Stimulated activated naive CD8-positive, alpha-beta T cell treated with anti-CD3 and anti-CD28 coated beads, Interleukin-15, amount 100 ng/mL, for 72 hours (primary cell): ENCODE measurements around the gene CLEC10A.
A peak's percentile ranks its signal among the peaks of the same experiment; 100 is the strongest.

ENCODE experiments used
- ATAC-seq: fragments of 150-1000 bp; cut with Tn5 transposase; 2 replicates; pipeline ENCODE4 v1.10.0; 2021; ENCODE audit warnings: mild to moderate bottlenecking, moderate library complexity
- DNase-seq, 2 donors: peaks; one replicate each; pipeline ENCODE4 v3.0.0; 2021 to 2022
- H3K27ac Mint-ChIP-seq, 2 donors: one replicate each; pipeline ENCODE4 v1.8.0; 2022; ENCODE audit warnings: mild to moderate bottlenecking in 2 of 2, mixed read lengths in 2 of 2, moderate library complexity in 2 of 2
- H3K27me3 Mint-ChIP-seq: one replicate; pipeline ENCODE4 v1.8.0; 2022; ENCODE audit warnings: mixed read lengths
- H3K4me1 Mint-ChIP-seq: one replicate; pipeline ENCODE4 v1.8.0; 2022; ENCODE audit warnings: mild to moderate bottlenecking, mixed read lengths
- H3K4me3 Mint-ChIP-seq, 2 donors: one replicate each; pipeline ENCODE4 v1.8.0; 2022; ENCODE audit warnings: mild to moderate bottlenecking in 2 of 2, mixed read lengths in 2 of 2, moderate library complexity in 1 of 2
- H3K9me3 Mint-ChIP-seq, 2 donors: one replicate each; pipeline ENCODE4 v1.8.0; 2022; ENCODE audit warnings: mixed read lengths in 2 of 2

Gene CLEC10A

DNA sequence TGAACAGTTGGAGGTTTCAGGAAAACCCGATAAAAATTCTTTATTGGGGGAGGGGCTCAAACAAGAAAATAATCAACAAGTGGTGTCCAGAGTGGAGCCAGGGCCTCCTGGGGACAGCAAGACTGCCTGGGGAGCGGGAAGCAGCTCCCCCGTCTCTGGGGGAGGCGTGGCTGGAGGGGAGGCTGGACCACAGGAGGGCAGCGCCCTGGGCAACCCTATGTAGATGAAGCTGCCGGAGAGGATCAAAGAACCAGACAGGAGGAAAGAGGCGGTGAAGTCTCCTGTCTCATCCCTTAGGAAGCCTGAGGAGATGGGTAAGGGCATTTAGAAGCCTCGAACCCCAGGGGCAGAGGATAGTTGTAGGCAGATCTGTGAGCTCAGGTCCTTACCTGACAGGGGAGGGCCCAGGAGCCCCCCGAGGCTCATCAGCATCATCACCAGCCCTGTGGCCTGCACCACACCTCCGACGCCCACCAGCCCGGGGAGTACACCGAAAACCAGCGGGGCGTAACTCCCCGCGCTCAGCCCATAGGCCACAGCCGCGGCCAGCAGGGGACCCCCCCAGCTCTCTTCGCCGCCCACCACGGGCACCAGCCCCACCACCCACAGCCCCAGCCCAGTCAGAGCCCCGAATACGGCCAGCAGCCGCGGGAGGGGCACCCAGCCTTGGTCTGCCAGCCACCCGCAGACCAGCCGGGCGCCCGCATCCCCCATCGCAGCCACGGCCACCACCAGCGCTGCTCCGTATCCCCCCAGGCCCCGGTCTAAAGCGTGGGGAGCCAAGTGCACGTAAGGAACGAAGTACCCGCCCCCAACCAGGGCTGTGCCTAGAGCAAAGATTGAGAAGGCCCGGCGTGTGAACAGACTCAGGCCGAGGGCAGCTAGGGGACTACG, 38.2 kb downstream of the CLEC10A start:
- no peaks in the 10 kb centered on the region for H3K27me3 Mint-ChIP-seq
- ATAC-seq (peak; percentile 33), DNase-seq (no peak)
- peak overlapping the region; percentile 94 to 96 for H3K27ac Mint-ChIP-seq
- H3K4me1 Mint-ChIP-seq = peaks cover 69% of the 10 kb centered on the region
- H3K4me3 Mint-ChIP-seq = peak overlapping the region; percentile 90 to 93
- H3K9me3 Mint-ChIP-seq = no peaks in the 10 kb centered on the region

DNA sequence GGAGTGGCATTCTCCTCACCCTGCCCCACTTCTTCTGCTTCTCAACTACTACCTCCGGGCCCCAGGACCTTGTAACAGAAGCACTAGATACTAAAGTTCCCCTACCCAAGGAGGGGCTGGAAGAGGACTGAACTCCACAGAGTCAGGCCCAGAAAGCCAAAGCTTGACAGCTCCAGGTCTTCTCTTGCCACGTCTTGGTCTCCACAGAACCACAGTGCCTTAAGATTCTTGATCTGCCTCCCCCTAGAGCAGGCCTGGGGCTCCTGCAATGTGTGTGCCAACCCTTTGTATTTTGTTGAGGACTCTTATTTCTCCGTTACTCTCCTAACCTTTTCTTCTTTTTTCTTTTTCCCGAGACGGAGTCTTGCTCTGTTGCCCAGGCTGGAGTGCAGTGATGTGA, 40.2 kb downstream of the CLEC10A start:
- no peaks in the 10 kb centered on the region for H3K27me3 Mint-ChIP-seq
- ATAC-seq = no peak
- no peak overlapping the region for H3K27ac Mint-ChIP-seq
- H3K4me1 Mint-ChIP-seq = peaks cover 66% of the 10 kb centered on the region
- no peak overlapping the region for H3K4me3 Mint-ChIP-seq
- H3K9me3 Mint-ChIP-seq = no peaks in the 10 kb centered on the region
- DNase-seq = no peak

DNA sequence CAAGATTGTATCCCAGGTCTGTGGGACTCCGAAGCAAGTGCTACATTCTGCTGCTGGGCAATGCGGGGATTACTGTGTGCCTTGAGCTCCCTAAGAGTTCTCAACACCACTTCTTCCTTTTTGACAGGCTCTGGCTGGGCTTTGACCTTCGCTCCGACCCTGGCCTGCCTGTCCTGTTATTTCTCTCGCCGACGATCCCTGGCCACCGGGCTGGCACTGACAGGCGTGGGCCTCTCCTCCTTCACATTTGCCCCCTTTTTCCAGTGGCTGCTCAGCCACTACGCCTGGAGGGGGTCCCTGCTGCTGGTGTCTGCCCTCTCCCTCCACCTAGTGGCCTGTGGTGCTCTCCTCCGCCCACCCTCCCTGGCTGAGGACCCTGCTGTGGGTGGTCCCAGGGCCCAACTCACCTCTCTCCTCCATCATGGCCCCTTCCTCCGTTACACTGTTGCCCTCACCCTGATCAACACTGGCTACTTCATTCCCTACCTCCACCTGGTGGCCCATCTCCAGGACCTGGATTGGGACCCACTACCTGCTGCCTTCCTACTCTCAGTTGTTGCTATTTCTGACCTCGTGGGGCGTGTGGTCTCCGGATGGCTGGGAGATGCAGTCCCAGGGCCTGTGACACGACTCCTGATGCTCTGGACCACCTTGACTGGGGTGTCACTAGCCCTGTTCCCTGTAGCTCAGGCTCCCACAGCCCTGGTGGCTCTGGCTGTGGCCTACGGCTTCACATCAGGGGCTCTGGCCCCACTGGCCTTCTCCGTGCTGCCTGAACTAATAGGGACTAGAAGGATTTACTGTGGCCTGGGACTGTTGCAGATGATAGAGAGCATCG, 41.8 kb downstream of the CLEC10A start:
- Mint-ChIP-seq H3K9me3 (no peaks in the 10 kb centered on the region), H3K27me3 (no peaks in the 10 kb centered on the region), H3K27ac (no peak overlapping the region), H3K4me1 (peaks cover 74% of the 10 kb centered on the region), H3K4me3 (peak overlapping the region in 1 of 2 donors; percentile 44)
- ATAC-seq = no peak
- DNase-seq = no peak

DNA sequence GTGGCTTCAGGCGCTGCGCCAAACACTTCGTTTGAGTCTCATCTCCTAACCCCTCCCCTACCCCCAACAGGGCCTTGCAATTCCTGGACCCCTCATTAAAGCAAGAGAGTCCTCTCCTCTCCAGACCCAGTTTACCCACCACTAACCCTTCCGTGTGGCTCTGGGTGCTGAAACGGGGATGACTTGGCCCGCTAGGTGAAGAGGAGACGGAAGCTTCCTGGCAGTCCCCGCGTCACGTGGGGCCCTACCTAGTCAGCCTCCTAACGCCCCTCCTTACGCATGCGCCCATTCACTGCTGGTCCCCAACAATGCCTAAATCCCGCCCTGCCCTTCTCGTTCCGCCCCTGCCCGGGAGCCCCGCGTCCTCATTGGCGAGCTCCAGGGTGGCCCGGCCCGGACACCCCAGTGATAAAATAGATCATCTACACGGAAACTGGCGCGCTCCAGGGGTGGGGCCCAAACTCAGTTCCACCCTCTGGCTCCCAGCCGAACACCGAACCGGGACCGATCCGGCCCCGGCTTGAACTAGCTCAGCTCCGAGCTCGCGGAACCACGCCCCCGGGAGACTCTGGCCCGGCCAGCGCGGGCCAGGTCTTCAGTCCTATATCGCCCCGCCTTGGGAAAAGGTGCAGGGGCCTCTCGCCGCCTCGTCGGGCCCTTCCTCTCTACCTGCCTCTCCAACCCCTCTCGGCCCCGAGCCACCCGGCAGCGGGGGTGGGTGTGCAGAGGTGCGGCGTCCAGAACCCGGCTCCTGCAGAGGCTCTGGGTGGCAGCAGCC, 44.3 kb downstream of the CLEC10A start, which contains the start of gene SLC16A13:
TSS of gene SLC16A13 (plus strand) at position 425 of the 778 bp plus-strand sequence. CDS start 368 bp downstream, outside the sequence.
- peak; percentile 96 to 98 for DNase-seq
- H3K4me3 Mint-ChIP-seq = peak within 1 kb of the TSS; percentile 89 to 92
- no peaks in the 10 kb centered on the region for H3K9me3 Mint-ChIP-seq
- H3K27me3 Mint-ChIP-seq = no peaks in the 10 kb centered on the region
- H3K27ac Mint-ChIP-seq = peak within 1 kb of the TSS; percentile 98
- H3K4me1 Mint-ChIP-seq = peaks cover 73% of the 10 kb centered on the region
- ATAC-seq = peak; percentile 94

DNA sequence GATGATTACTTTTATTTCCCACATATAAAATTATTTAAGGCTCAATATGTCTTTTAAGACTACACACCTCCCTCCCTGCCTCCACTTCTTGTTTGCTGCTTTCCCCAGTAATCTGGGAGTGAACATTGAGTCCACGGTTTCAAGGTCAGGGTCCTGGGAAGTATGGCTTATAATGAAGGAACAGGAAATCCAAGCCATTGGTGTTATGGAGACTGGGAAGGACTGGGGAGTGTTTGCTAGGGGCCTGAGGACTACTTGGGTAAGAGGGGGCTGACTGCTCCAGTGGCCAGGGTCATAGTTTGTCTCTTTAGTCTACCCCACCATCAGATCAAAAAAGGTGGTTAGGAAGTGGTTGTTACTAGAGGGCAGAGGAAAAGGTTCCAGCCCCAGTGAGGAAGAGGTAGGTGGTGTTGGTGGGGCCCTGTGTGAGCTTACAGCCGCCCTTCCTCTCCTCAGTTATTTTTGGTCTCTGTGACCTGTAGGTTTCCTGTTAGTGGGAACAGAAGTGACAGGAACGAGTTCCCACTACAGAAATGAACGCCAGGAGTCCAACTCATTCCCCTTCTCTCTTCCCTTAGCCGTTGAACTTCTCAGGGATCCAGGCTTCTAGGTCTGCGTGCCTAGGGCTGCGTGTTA, 45.0 kb downstream of the CLEC10A start:
- peaks cover 80% of the 10 kb centered on the region for H3K4me1 Mint-ChIP-seq
- H3K9me3 Mint-ChIP-seq = no peaks in the 10 kb centered on the region
- H3K4me3 Mint-ChIP-seq = peak overlapping the region; percentile 89 to 92
- ATAC-seq (peak; percentile 70), DNase-seq (peak; percentile 54 to 66)
- peak overlapping the region; percentile 98 for H3K27ac Mint-ChIP-seq
- no peaks in the 10 kb centered on the region for H3K27me3 Mint-ChIP-seq

DNA sequence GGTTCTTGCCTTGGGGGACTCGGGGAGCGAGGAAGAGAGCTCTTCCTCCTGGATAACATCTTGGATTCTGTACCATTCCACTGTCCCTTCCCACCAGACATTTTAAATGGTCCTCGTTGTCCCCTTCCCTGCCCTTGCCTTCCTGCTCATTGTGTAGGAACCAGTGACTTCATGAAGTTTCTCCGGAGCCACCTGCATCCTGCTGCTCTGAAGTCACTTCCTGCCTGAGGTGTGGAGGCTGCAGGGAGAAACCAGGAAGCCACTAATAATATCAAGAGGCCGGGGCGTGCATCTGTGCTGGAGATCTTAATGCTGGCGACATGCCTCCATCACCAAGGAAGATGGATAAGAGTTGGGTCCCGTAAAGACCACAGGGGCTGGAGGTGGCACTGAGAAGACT, 50.4 kb downstream of the CLEC10A start:
- Mint-ChIP-seq H3K4me1 (peaks cover 58% of the 10 kb centered on the region), H3K9me3 (peaks cover 0 to 10% of the 10 kb centered on the region in 2 donors), H3K4me3 (peak overlapping the region; percentile 72 to 83), H3K27me3 (no peaks in the 10 kb centered on the region), H3K27ac (peak overlapping the region; percentile 54 to 75)
- DNase-seq (peak in 1 of 2 donors; percentile 55), ATAC-seq (peak; percentile 87)

DNA sequence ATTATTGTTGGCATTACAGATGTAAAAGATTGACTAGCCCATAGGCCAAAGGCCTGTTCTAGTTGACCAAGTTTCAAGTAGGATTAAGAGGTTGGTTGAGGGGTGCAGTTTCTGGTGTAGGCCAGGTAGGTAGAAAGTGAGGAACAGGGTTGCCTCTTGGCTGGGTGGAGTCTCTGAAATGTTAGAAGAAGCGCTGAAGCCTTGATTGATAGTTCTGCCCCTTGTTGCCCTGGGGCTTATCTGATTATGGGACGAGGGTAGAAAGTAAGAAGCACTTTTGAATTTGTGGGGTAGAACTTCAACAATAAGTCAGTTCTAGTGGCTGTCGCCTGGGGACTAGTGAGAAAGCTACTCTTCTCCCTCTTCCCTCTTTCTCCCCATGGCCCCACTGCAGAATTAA, 51.0 kb downstream of the CLEC10A start:
- ATAC-seq = no peak
- peaks cover 0 to 10% of the 10 kb centered on the region in 2 donors for H3K9me3 Mint-ChIP-seq
- peak overlapping the region; percentile 9 to 30 for H3K4me3 Mint-ChIP-seq
- H3K27me3 Mint-ChIP-seq = no peaks in the 10 kb centered on the region
- H3K4me1 Mint-ChIP-seq = peaks cover 57% of the 10 kb centered on the region
- no peak for DNase-seq
- H3K27ac Mint-ChIP-seq = no peak overlapping the region

DNA sequence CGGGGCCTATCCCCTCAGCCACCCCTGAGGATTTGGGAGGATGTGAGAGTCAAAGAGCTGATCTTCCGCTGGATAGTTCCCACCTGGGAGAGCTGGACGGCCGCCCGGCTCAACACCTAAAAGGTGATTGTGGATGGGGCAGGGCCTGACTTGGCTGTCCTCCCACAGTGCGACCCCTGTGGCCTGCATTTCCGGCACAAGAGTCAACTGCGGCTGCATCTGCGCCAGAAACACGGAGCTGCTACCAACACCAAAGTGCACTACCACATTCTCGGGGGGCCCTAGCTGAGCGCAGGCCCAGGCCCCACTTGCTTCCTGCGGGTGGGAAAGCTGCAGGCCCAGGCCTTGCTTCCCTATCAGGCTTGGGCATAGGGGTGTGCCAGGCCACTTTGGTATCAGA, 52.7 kb downstream of the CLEC10A start:
- H3K27me3 Mint-ChIP-seq = no peaks in the 10 kb centered on the region
- ATAC-seq (no peak), DNase-seq (no peak)
- peaks cover 58% of the 10 kb centered on the region for H3K4me1 Mint-ChIP-seq
- H3K9me3 Mint-ChIP-seq = peaks cover 0 to 10% of the 10 kb centered on the region in 2 donors
- no peak overlapping the region for H3K27ac Mint-ChIP-seq
- no peak overlapping the region for H3K4me3 Mint-ChIP-seq

DNA sequence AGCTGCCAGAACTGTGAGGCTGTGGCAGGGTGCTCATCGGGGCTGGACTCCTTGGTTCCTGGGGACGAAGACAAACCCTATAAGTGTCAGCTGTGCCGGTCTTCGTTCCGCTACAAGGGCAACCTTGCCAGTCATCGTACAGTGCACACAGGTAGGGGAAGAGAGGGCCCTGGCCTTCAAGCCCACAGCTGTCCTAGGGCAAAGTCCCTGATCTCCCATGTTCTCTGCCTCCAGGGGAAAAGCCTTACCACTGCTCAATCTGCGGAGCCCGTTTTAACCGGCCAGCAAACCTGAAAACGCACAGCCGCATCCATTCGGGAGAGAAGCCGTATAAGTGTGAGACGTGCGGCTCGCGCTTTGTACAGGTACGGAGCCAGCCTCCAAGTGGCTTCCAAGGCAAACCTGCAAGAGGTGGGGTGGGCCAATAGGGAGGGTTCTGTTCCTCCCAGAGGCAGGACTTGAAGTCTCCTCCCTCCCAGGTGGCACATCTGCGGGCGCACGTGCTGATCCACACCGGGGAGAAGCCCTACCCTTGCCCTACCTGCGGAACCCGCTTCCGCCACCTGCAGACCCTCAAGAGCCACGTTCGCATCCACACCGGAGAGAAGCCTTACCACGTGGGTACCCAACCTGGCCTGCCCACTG, 53.5 kb downstream of the CLEC10A start:
- no peak overlapping the region for H3K27ac Mint-ChIP-seq
- ATAC-seq (no peak), DNase-seq (no peak)
- H3K4me1 Mint-ChIP-seq = peaks cover 58% of the 10 kb centered on the region
- peaks cover under 1% of the 10 kb centered on the region for H3K27me3 Mint-ChIP-seq
- peaks cover 0 to 10% of the 10 kb centered on the region in 2 donors for H3K9me3 Mint-ChIP-seq
- no peak overlapping the region for H3K4me3 Mint-ChIP-seq

DNA sequence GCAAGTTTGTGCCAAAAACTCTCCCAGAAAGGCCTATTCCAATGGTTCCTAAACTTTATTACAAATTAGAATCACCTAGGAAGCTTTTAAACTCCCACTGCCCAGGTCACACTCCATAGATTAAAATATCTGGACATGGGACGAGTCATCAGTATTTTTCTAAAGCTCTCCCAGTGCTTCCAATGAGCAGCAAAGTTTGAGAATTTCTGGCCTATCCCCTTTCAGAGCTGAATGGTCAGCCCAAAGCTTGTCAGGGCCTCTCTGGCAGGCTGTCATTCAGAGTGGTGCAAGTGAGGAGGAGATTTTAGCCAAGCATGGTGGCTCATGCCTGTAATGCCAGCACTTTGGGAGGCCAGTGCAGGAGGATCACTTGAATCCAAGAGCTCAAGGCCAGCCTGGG, 54.8 kb downstream of the CLEC10A start:
- DNase-seq = no peak
- ATAC-seq = no peak
- H3K27ac Mint-ChIP-seq = no peak overlapping the region
- H3K4me3 Mint-ChIP-seq = no peak overlapping the region
- H3K27me3 Mint-ChIP-seq = peaks cover 14% of the 10 kb centered on the region
- peaks cover 0 to 10% of the 10 kb centered on the region in 2 donors for H3K9me3 Mint-ChIP-seq
- H3K4me1 Mint-ChIP-seq = peaks cover 60% of the 10 kb centered on the region
